PC-3 (cell line): Measurements from ENCODE around the gene ROBO3.

Source experiments
- CTCF ChIP-seq: fragments of 300-600 bp; sonication (generic); conservative IDR thresholded peaks from 2 replicates; pipeline ENCODE4 v1.5.1; 2017; ENCODE audit warnings: antibody characterized with exemption, low read depth, mild to moderate bottlenecking, low read length
- EZH2 ChIP-seq: fragments of 300-600 bp; sonication (generic); IDR thresholded peaks from one replicate; pipeline ENCODE4 v1.6.1; 2017; ENCODE audit warnings: antibody characterized with exemption, mild to moderate bottlenecking, low read length; ENCODE audit not compliant: unreplicated experiment

- no peak for TF ChIP-seq CTCF
- no peak for TF ChIP-seq EZH2
Observed at GRCh38 chr11:124878759-124879492, 13.7 kb downstream of the ROBO3 start.
